Panc1 (cell line): ENCODE results near the gene AP5Z1.

Experiments
- CTCF ChIP-seq: fragments of 450-650 bp; IDR thresholded peaks from 2 replicates; pipeline ENCODE4 v1.5.1; 2017; ENCODE audit warnings: mild to moderate bottlenecking
- POLR2AphosphoS5 ChIP-seq: IDR thresholded peaks from 2 replicates; pipeline ENCODE4 v1.6.1; 2012; ENCODE audit warnings: mild to moderate bottlenecking, low read depth, low read length, moderate library complexity
- TCF7L2 ChIP-seq: IDR thresholded peaks from 2 replicates; pipeline ENCODE4 v1.6.1; 2011; ENCODE audit warnings: mild to moderate bottlenecking, low read depth, low read length, inconsistent platforms

GRCh38 chr7:4754433-4755010 is 20.9 kb upstream of the AP5Z1 start:
- TF ChIP-seq POLR2AphosphoS5 (no peak), CTCF (no peak), TCF7L2 (no peak)
